GM23338 (cell line): ENCODE data around the gene CLSTN2. TPM values are rescaled to one million over a fixed set of nuclear protein-coding genes. Genes with fewer than 3 reads are reported as not detected.

Source experiments
- ATAC-seq: fragments of 200-7000 bp; cut with Tn5 transposase; 3 replicates; pipeline ENCODE4 v1.9.1; 2020
- DNase-seq: peaks from one replicate; pipeline ENCODE4 v3.0.0-alpha.2; 2015; ENCODE audit warnings: low spot score
- H2AFZ ChIP-seq: fragments of 200-600 bp; sonication (generic); 2 replicates; pipeline ENCODE4 v1.8.0; 2016; ENCODE audit warnings: antibody characterized with exemption, mild to moderate bottlenecking, moderate library complexity
- H3F3A ChIP-seq: fragments of 200-600 bp; sonication (generic); replicated peaks from 2 replicates; pipeline ENCODE4 v1.8.0; 2017; ENCODE audit warnings: antibody characterized with exemption, mixed run types, low read depth
- H3K27ac ChIP-seq: fragments of 200-600 bp; sonication (generic); 2 replicates; pipeline ENCODE4 v1.6.1; 2016; ENCODE audit warnings: low read depth
- H3K27me3 ChIP-seq: fragments of 200-600 bp; sonication (generic); 2 replicates; pipeline ENCODE4 v1.8.0; 2016; ENCODE audit warnings: mild to moderate bottlenecking, mixed run types, moderate library complexity; ENCODE audit not compliant: insufficient read depth
- H3K36me3 ChIP-seq: fragments of 200-600 bp; sonication (generic); 2 replicates; pipeline ENCODE4 v1.8.0; 2016; ENCODE audit warnings: mild to moderate bottlenecking; ENCODE audit not compliant: insufficient read depth
- H3K4me1 ChIP-seq: fragments of 200-600 bp; sonication (generic); 2 replicates; pipeline ENCODE4 v1.8.0; 2016; ENCODE audit warnings: mild to moderate bottlenecking, moderate library complexity; ENCODE audit not compliant: insufficient read depth
- H3K4me2 ChIP-seq: fragments of 200-600 bp; sonication (generic); 2 replicates; pipeline ENCODE4 v1.7.1; 2017; ENCODE audit warnings: mixed run types
- H3K4me3 ChIP-seq: fragments of 200-600 bp; sonication (generic); 2 replicates; pipeline ENCODE4 v1.6.1; 2016; ENCODE audit warnings: mixed run types
- H3K79me2 ChIP-seq: fragments of 200-600 bp; sonication (generic); replicated peaks from 2 replicates; pipeline ENCODE4 v1.8.0; 2017; ENCODE audit warnings: mild to moderate bottlenecking; ENCODE audit not compliant: insufficient read depth
- H3K9me2 ChIP-seq: fragments of 200-600 bp; sonication (generic); 2 replicates; pipeline ENCODE4 v1.8.0; 2017; ENCODE audit not compliant: insufficient read depth
- H4K20me1 ChIP-seq: fragments of 200-600 bp; sonication (generic); replicated peaks from 2 replicates; pipeline ENCODE4 v1.8.0; 2017; ENCODE audit warnings: mild to moderate bottlenecking; ENCODE audit not compliant: insufficient read depth
- H3K27ac Mint-ChIP-seq: 2 replicates; pipeline ENCODE4 v1.8.0; 2020; ENCODE audit warnings: inconsistent platforms, mild to moderate bottlenecking, moderate library complexity, mixed read lengths
- H3K27me3 Mint-ChIP-seq: 3 replicates; pipeline ENCODE4 v1.8.0; 2022; ENCODE audit warnings: low read depth, mild to moderate bottlenecking, moderate library complexity, mixed read lengths, inconsistent platforms; ENCODE audit not compliant: insufficient read depth, poor library complexity
- H3K36me3 Mint-ChIP-seq: 3 replicates; pipeline ENCODE4 v1.8.0; 2021; ENCODE audit warnings: low read depth, mild to moderate bottlenecking, inconsistent platforms, moderate library complexity, mixed read lengths
- H3K4me1 Mint-ChIP-seq: 3 replicates; pipeline ENCODE4 v1.8.0; 2020; ENCODE audit warnings: mild to moderate bottlenecking, inconsistent platforms, mixed read lengths
- H3K4me3 Mint-ChIP-seq: 3 replicates; pipeline ENCODE4 v1.8.0; 2021; ENCODE audit warnings: moderate library complexity, mild to moderate bottlenecking, inconsistent platforms, mixed read lengths
- H3K9me3 Mint-ChIP-seq: 3 replicates; pipeline ENCODE4 v1.8.0; 2020; ENCODE audit warnings: moderate library complexity, mild to moderate bottlenecking, inconsistent platforms, mixed read lengths
- CREB1 ChIP-seq: fragments of 250-450 bp; sonication (Bioruptor Pico); IDR thresholded peaks from 2 replicates; pipeline ENCODE4 v1.5.0; 2020; ENCODE audit warnings: low read depth, mild to moderate bottlenecking, moderate library complexity
- CTCF ChIP-seq, 2 experiments: fragments of 200-600 bp in 1 of 2; sonication (generic) in 1 of 2; conservative IDR thresholded peaks; 2 replicates each; pipeline versions ENCODE4 v1.5.1 to v1.6.1; 2016 to 2017; ENCODE audit warnings: antibody characterized with exemption in 2 of 2, low read depth in 2 of 2, mild to moderate bottlenecking in 2 of 2, moderate library complexity in 1 of 2
- EZH2 ChIP-seq: fragments of 200-600 bp; sonication (generic); IDR thresholded peaks from one replicate; pipeline ENCODE4 v1.8.0; 2017; ENCODE audit warnings: antibody characterized with exemption, mild to moderate bottlenecking, low read depth; ENCODE audit not compliant: unreplicated experiment
- EZH2phosphoT487 ChIP-seq: fragments of 200-600 bp; sonication (generic); IDR thresholded peaks from one replicate; pipeline ENCODE4 v1.8.1; 2018; ENCODE audit warnings: antibody characterized with exemption; ENCODE audit not compliant: unreplicated experiment
- JUNB ChIP-seq: IDR thresholded peaks from one replicate; pipeline ENCODE4 v1.6.1; 2016; ENCODE audit warnings: antibody characterized with exemption; ENCODE audit not compliant: unreplicated experiment
- POLR2AphosphoS5 ChIP-seq: IDR thresholded peaks from 2 replicates; pipeline ENCODE4 v1.6.1; 2016; ENCODE audit warnings: antibody characterized with exemption, low read depth
- STAT1 ChIP-seq: IDR thresholded peaks from one replicate; pipeline ENCODE4 v1.6.1; 2016; ENCODE audit warnings: antibody characterized with exemption; ENCODE audit not compliant: unreplicated experiment
- ZNF114 ChIP-seq: fragments of 250-450 bp; sonication (Bioruptor Pico); IDR thresholded peaks from 2 replicates; pipeline ENCODE4 v1.5.0; 2020; ENCODE audit warnings: mild to moderate bottlenecking, moderate library complexity
- ZNF331 ChIP-seq: fragments of 250-450 bp; sonication (Bioruptor Pico); IDR thresholded peaks from 2 replicates; pipeline ENCODE4 v1.5.0; 2020; ENCODE audit warnings: low read depth, mild to moderate bottlenecking, moderate library complexity
- ZNF462 ChIP-seq: fragments of 250-450 bp; sonication (Bioruptor Pico); IDR thresholded peaks from 2 replicates; pipeline ENCODE4 v1.5.0; 2020; ENCODE audit warnings: mild to moderate bottlenecking, moderate library complexity
- polyA plus RNA-seq: library from polyadenylated mRNA; unstranded; fragments of >200 nt; fragmentation: Nextera tagmentation; extraction: Ambion mirVana; gene quantifications from 2 replicates; pipeline ENCODE4 v1.2.1, GENCODE V29; 2016
- total RNA-seq: library from RNA; depleted of rRNA; stranded (reverse); fragments of >200 nt; shearing (Covaris generic); gene quantifications from 2 replicates; pipeline ENCODE4 v1.2.3, GENCODE V29; 2014

The CLSTN2 gene
- total and polyA plus RNA-seq, 2 experiments from 2014 or later, result 0.11 to 0.83 TPM

- no peak overlapping the region for H3K4me2 ChIP-seq
- no peak for DNase-seq
- H3K4me1 ChIP-seq, result no peaks in the 10 kb centered on the region
- no peak for ATAC-seq
- H3K27ac ChIP-seq, result no peak overlapping the region
- 0 out of 2 replicates have a peak, but pooled peaks cover 4% of the 10 kb centered on the region for H3K9me2 ChIP-seq
- H2AFZ ChIP-seq, result no peak overlapping the region
- no peaks in the 10 kb centered on the region for H3K36me3 ChIP-seq
- H3K4me3 Mint-ChIP-seq, result no peak overlapping the region
- H3K9me3 Mint-ChIP-seq, result no peaks in the 10 kb centered on the region
- peaks cover under 1% of the 10 kb centered on the region; the same call in 2 of the 3 replicates for H3K4me1 Mint-ChIP-seq
- no peaks in the 10 kb centered on the region for H4K20me1 ChIP-seq
- no peaks in the 10 kb centered on the region for H3K36me3 Mint-ChIP-seq
- H3K27me3 Mint-ChIP-seq, result peaks cover 12% of the 10 kb centered on the region
- TF ChIP-seq JUNB (no peak), POLR2AphosphoS5 (no peak)
- H3K27me3 ChIP-seq, result peaks cover 10% of the 10 kb centered on the region
- H3K79me2 ChIP-seq, result no peaks in the 10 kb centered on the region
- no peak overlapping the region for H3K4me3 ChIP-seq
- no peaks in the 10 kb centered on the region for H3F3A ChIP-seq
- H3K27ac Mint-ChIP-seq, result no peak overlapping the region
Measured at GRCh38 chr3:139941580-139941979, 6.6 kb downstream of the CLSTN2 start.

DNA sequence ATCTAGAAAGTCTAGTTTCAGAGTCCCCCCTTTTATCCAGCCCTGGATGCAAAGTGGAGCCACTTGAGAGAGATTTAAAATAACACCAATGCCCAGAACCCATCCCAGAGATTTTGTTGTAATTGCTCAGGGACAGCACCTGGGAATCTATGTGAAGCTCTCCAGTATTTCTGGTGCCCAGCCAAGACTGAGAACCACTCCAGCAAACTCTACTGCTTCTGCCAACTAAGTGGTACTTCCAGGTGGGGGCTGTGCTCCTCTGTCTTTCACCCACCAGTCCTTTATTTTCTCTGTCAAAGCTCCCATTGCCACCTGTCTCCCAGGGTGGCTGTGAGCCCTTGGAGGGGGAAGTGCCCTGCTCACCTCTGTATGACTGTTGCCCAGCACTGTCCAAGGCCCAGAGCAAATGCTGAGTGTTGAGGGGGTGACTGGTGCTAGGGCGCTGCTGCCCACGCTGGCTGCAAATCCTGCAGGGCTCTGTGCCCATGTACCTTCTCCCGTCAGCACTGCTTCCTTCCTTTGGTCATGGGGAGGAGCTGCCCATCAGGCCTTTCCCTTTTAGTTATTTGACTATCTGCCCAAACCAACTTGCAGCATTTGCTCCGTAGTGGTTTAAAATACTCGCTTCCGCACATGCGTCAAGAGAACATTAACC lies 9.4 kb downstream of the CLSTN2 start:
- no peak for ATAC-seq
- H2AFZ ChIP-seq, result no peak overlapping the region
- DNase-seq, result no peak
- H3K9me3 Mint-ChIP-seq, result no peaks in the 10 kb centered on the region
- no peaks in the 10 kb centered on the region for H3K4me1 ChIP-seq
- no peaks in the 10 kb centered on the region for H3K36me3 ChIP-seq
- no peaks in the 10 kb centered on the region for H3F3A ChIP-seq
- 0 out of 2 replicates have a peak, but pooled peaks cover 6% of the 10 kb centered on the region for H3K9me2 ChIP-seq
- no peak overlapping the region for H3K4me3 Mint-ChIP-seq
- no peak overlapping the region for H3K27ac Mint-ChIP-seq
- no peaks in the 10 kb centered on the region for H3K4me1 Mint-ChIP-seq
- H3K27ac ChIP-seq, result no peak overlapping the region
- no peaks in the 10 kb centered on the region for H3K27me3 ChIP-seq
- H4K20me1 ChIP-seq, result no peaks in the 10 kb centered on the region
- H3K79me2 ChIP-seq, result no peaks in the 10 kb centered on the region
- no peak for TF ChIP-seq JUNB
- no peak for TF ChIP-seq EZH2
- TF ChIP-seq STAT1, result no peak
- TF ChIP-seq ZNF462, result no peak
- TF ChIP-seq CTCF (conservative IDR thresholded peaks at IDR 0.05; ENCODE audit: low read depth in 2 of 2), result no peak
- TF ChIP-seq ZNF114 (CRISPR knock-in tag), result no peak
- no peak for TF ChIP-seq CREB1 (CRISPR knock-in tag)
- TF ChIP-seq EZH2phosphoT487, result no peak
- no peak for TF ChIP-seq ZNF331 (CRISPR knock-in tag)
- peaks cover 4% of the 10 kb centered on the region for H3K27me3 Mint-ChIP-seq
- no peaks in the 10 kb centered on the region for H3K36me3 Mint-ChIP-seq
- no peak overlapping the region for H3K4me3 ChIP-seq
- H3K4me2 ChIP-seq, result no peak overlapping the region
